GM12801 (cell line): ENCODE measurements around the gene EFCAB13.

ENCODE experiments used
- TF ChIP-seq, protein P1 (sequence below): IDR thresholded peaks from one replicate; pipeline ENCODE4 v1.5.1; 2011; ENCODE audit warnings: control low read depth; ENCODE audit not compliant: insufficient read length; ENCODE audit errors: extremely low read depth

The EFCAB13 gene

GRCh38 chr17:47287639-47288038 lies 36.1 kb upstream of the EFCAB13 start:
- TF ChIP-seq, protein P1, sequence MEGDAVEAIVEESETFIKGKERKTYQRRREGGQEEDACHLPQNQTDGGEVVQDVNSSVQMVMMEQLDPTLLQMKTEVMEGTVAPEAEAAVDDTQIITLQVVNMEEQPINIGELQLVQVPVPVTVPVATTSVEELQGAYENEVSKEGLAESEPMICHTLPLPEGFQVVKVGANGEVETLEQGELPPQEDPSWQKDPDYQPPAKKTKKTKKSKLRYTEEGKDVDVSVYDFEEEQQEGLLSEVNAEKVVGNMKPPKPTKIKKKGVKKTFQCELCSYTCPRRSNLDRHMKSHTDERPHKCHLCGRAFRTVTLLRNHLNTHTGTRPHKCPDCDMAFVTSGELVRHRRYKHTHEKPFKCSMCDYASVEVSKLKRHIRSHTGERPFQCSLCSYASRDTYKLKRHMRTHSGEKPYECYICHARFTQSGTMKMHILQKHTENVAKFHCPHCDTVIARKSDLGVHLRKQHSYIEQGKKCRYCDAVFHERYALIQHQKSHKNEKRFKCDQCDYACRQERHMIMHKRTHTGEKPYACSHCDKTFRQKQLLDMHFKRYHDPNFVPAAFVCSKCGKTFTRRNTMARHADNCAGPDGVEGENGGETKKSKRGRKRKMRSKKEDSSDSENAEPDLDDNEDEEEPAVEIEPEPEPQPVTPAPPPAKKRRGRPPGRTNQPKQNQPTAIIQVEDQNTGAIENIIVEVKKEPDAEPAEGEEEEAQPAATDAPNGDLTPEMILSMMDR, result no peak

- TF ChIP-seq, protein P1, result no peak
Measured at GRCh38 chr17:47288531-47289116, 35.1 kb upstream of the EFCAB13 start.

GRCh38 chr17:47289302-47289701 lies 34.5 kb upstream of the EFCAB13 start:
- TF ChIP-seq, protein P1, result no peak

DNA sequence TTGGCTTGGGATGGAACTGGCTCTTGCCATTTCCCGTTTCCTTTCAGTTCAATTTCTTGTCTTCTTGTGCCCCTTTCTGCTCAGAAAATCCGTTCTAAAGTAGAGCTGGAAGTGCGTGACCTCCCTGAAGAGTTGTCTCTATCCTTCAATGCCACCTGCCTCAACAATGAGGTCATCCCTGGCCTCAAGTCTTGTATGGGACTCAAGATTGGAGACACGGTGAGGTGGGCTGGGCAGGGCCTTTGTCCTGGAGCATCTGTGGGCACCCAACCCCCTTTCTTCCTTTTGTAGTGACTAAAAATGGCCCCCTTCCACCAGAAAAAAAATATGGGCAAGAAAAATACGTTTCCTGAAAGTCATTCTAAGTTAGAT lies 32.9 kb upstream of the EFCAB13 start:
- TF ChIP-seq, protein P1, result no peak

DNA sequence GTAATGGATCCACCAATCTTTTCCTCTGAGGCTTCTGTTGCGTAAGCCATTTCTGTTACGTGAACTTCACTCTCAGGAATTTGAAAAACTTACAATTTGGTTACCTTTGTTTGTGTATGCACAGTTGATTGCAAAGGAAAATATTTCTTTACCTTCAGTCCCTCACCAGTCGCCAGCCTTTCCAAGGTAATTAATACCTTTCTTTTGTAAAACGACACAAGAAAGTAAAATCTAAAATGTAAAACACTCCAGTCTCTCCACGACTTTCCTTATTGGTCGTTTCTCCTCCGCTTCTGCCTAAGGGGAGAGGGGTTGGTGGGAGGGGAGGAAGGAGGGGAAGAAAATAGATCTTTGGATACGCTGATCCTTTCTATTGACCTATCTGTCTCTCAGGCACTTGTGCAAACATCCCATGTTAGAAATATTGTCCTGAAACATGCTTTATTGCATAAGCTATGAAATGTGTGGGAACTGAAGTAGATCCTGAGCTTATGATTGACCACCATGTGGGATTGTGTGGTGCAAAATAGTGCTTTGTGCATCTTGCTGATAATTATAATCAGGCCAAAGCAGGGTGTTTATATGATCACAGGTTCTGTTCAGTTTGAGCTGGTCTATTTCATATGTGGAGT lies 32.4 kb upstream of the EFCAB13 start:
- TF ChIP-seq, protein P1, result no peak

DNA sequence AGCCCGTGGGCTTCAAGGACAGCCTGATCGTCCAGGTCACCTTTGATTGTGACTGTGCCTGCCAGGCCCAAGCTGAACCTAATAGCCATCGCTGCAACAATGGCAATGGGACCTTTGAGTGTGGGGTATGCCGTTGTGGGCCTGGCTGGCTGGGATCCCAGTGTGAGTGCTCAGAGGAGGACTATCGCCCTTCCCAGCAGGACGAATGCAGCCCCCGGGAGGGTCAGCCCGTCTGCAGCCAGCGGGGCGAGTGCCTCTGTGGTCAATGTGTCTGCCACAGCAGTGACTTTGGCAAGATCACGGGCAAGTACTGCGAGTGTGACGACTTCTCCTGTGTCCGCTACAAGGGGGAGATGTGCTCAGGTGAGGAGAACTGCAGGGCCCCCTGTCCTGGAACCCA lies 31.5 kb upstream of the EFCAB13 start:
- TF ChIP-seq, protein P1, result no peak

GRCh38 chr17:47295037-47295873 lies 28.5 kb upstream of the EFCAB13 start:
- TF ChIP-seq, protein P1, result no peak
